Fibroblast of skin of left quadriceps (primary cell): ENCODE results near the gene PGP.

Experiments
- DNase-seq, 2 experiments: peaks; one replicate each; pipeline ENCODE4 v3.0.0-alpha.2; 2013; ENCODE audit warnings: low read depth in 2 of 2

Gene PGP

DNA sequence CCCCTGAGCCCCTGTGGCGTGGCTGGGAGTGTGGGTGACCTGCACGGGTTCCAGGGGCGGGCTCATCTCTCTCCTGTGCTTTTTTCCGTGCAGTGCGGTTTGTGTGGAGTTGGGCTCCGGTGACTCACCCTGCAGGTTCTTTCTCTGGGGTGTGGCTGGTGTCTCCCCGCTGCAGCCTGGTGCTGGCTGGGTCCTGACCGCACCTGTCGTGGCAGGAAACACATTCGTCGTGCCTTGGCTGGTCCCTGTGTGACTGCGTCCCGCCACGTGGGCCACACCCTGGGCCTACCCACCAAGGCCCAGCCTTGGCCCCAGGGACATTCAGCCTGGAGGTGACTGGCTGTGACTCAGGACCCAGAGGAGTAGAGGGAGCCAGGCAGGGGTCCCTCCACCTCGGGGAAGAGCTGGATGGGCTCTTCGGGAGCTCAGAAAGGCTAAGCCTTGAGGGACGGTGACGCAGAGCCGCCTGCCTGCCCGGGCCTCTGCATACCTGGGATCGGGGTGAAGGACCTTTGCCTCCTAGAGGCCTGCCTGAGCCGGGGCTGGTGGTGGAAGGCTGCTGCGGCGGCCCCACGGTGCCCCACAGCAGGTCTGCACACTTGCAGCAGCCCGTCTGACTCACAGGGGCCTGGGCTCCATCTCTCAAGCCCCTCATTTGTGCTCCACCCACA is 51.3 kb downstream of the PGP start:
- no peak for DNase-seq

DNA sequence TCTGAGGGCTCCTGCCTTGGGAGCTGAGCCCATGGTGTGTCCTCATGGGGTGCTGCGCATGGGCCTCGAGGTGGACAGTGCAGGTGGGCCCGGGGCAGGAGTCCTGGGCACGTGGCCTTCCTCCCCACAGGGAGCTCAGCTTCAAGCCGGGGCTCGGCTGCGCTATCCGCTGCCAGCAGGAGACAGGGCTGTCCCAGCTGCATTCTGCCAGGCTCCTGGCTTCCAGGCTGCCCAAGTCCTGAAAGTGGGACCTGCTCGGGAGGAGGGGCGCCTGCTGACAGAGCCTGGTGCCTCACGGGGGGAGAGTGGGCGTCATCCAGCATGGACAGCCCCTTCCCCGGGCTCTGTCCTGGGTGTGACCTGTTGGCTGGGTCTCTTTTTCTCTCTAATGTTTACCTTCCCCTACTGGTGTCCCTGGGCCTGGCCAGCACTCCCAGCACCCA is 51.9 kb downstream of the PGP start:
- DNase-seq, result no peak

GRCh38 chr16:2161911-2162310 is 52.7 kb downstream of the PGP start:
- no peak for DNase-seq
